ENCODE data around the gene TMEM266. TPM values are rescaled to one million over a fixed set of nuclear protein-coding genes. Genes with fewer than 3 reads are reported as not detected.

TMEM266 gene
- polyA plus RNA-seq, 1 experiment, result not detected

DNA sequence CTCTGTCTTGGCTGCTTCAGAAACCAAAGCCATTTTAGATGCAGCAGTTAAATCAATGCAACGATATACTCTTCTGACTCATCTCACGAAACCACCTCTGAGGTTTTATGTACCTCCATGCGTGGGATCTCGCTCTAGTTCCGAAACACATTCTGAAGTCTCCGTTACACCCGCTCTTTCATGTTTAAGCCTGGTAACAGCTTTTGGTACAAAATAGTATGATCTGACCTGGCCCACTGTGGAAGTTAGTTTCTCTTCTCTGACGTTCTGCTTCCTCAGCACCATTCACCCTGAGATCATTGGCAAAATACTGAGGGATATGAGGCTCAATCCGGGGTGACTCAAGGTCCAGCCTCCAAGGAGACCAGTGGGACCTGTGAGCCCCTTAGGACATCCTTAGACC lies 121.9 kb downstream of the TMEM266 start:
- H3K27ac ChIP-seq (ENCODE audit: low read depth, low read length), result no peak overlapping the region
- no peak for DNase-seq (ENCODE audit: low read depth, low spot score)

DNA sequence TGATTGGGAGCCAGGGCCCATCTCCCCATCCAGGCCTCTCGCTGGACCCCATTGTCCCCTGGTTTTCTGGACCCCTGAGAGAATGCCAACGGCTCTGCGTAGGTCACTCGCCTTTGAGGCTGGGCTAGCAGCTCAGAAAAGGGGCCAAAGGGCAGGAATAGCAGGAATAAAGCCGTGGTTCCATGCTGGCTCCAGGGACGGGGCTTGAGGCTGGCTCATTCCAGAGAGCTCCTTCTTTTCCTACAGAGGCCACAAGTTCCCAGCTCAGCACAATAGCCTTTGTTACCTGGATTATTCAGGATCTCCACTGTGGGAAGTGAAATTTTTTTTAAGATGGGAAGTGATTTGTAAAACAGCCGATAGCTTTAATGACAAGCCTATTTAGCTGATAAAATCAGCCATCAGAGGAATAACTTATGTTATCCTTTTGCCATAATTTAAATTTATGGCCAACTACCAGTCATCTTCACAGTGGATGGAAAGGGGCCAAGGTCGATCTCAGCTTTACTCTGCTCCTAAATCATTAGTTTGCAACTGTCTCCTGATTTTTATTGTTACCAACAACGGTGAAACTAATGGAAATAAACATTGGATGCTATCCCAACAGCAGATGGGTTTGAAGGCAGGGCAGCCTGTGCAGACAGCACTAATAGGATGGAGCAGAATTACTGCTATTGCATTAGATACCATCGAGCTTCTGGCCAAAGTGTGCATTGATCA lies 124.3 kb downstream of the TMEM266 start:
- ChIA-PET CTCF (interaction anchor here (1.1 to 1.7 kb wide), 2 partner anchors 150 to 682 kb away, joined by 4 to 5 read pairs; no protein-coding TSS in a partner anchor), POLR2A (no interaction called here)
- no peak for DNase-seq (ENCODE audit: low read depth, low spot score)

More for the DNA sequence above, 121.9 kb downstream of the TMEM266 start:
- H3K4me3 ChIP-seq (ENCODE audit: low read depth, low read length), result no peak overlapping the region
- H3K9me3 ChIP-seq (ENCODE audit: control insufficient read depth, insufficient read depth, low read length), result no peaks in the 10 kb centered on the region; the same call in 1 of the 2 replicates
- TF ChIP-seq, protein P1, sequence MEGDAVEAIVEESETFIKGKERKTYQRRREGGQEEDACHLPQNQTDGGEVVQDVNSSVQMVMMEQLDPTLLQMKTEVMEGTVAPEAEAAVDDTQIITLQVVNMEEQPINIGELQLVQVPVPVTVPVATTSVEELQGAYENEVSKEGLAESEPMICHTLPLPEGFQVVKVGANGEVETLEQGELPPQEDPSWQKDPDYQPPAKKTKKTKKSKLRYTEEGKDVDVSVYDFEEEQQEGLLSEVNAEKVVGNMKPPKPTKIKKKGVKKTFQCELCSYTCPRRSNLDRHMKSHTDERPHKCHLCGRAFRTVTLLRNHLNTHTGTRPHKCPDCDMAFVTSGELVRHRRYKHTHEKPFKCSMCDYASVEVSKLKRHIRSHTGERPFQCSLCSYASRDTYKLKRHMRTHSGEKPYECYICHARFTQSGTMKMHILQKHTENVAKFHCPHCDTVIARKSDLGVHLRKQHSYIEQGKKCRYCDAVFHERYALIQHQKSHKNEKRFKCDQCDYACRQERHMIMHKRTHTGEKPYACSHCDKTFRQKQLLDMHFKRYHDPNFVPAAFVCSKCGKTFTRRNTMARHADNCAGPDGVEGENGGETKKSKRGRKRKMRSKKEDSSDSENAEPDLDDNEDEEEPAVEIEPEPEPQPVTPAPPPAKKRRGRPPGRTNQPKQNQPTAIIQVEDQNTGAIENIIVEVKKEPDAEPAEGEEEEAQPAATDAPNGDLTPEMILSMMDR (IDR thresholded peaks at IDR 0.05; ENCODE audit: low read depth, low read length), result no peak
- CTCF ChIA-PET, result interaction anchor here (0.6 kb wide), 1 partner anchor 8 kb away, joined by 10 read pairs; no protein-coding TSS in a partner anchor
- H3K27me3 ChIP-seq (ENCODE audit: control insufficient read depth, insufficient read depth, low read length), result peaks cover 6% of the 10 kb centered on the region
- POLR2A ChIA-PET, result no interaction called here

GRCh38 chr15:76184650-76185035 lies 124.9 kb downstream of the TMEM266 start:
- no peak for DNase-seq (ENCODE audit: low read depth, low spot score)
- H3K9me3 ChIP-seq (ENCODE audit: control insufficient read depth, insufficient read depth, low read length), result no peaks in the 10 kb centered on the region
- ChIA-PET POLR2A (interaction anchor here (1.2 kb wide), 1 partner anchor 12 kb away, joined by 9 read pairs; no protein-coding TSS in a partner anchor), CTCF (interaction anchor here (1.1 to 1.7 kb wide), 2 partner anchors 149 to 681 kb away, joined by 4 to 5 read pairs; no protein-coding TSS in a partner anchor)
- H3K27me3 ChIP-seq (ENCODE audit: control insufficient read depth, insufficient read depth, low read length), result peaks cover 2% of the 10 kb centered on the region
- H3K27ac ChIP-seq (ENCODE audit: low read depth, low read length), result no peak overlapping the region
- TF ChIP-seq, protein P1 (IDR thresholded peaks at IDR 0.05; ENCODE audit: low read depth, low read length), result no peak
- no peak overlapping the region for H3K4me3 ChIP-seq (ENCODE audit: low read depth, low read length)

More for the DNA sequence above, 124.3 kb downstream of the TMEM266 start:
- H3K4me3 ChIP-seq (ENCODE audit: low read depth, low read length), result no peak overlapping the region
- no peaks in the 10 kb centered on the region for H3K27me3 ChIP-seq (ENCODE audit: control insufficient read depth, insufficient read depth, low read length)
- no peaks in the 10 kb centered on the region for H3K9me3 ChIP-seq (ENCODE audit: control insufficient read depth, insufficient read depth, low read length)
- peak overlapping the region; percentile 21 for H3K27ac ChIP-seq (ENCODE audit: low read depth, low read length)
- TF ChIP-seq, protein P1 (IDR thresholded peaks at IDR 0.05; ENCODE audit: low read depth, low read length), result no peak

GRCh38 chr15:76185716-76186115 lies 125.9 kb downstream of the TMEM266 start:
- no peaks in the 10 kb centered on the region for H3K9me3 ChIP-seq (ENCODE audit: control insufficient read depth, insufficient read depth, low read length)
- H3K27me3 ChIP-seq (ENCODE audit: control insufficient read depth, insufficient read depth, low read length), result peaks cover 6% of the 10 kb centered on the region
- H3K4me3 ChIP-seq (ENCODE audit: low read depth, low read length), result no peak overlapping the region
- ChIA-PET POLR2A (interaction anchor here (1.2 kb wide), 1 partner anchor 11 kb away, joined by 9 read pairs; no protein-coding TSS in a partner anchor), CTCF (interaction anchor here (0.6 to 1.4 kb wide), 7 partner anchors 8 to 309 kb away, joined by 3 to 5 read pairs (median 3); no protein-coding TSS in a partner anchor)
- TF ChIP-seq, protein P1 (IDR thresholded peaks at IDR 0.05; ENCODE audit: low read depth, low read length), result peak; percentile 64
- no peak overlapping the region for H3K27ac ChIP-seq (ENCODE audit: low read depth, low read length)
- DNase-seq (ENCODE audit: low read depth, low spot score), result peak; percentile 26

DNA sequence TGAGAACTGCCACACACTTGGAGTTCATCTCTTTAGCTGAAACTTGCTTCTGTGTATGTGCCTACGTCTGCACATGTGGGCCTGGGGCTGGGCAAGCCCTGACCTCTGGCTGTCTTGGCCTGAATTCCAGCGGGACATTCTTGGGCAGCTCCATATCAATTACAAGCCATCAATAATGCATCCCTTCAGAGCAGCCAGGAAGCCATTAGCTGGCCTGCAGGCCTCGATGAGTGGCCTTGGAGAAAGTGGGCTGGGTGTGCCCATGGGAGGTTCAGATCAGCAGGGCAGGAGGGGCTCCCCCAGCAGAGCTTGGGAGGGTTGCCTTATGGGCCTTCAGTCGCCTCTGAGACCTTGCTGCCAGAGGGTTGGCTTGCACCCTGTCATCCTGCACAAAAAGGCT lies 127.4 kb downstream of the TMEM266 start:
- ChIA-PET POLR2A (no interaction called here), CTCF (interaction anchor here (1.1 kb wide), 1 partner anchor 37 kb away, joined by 3 read pairs; no protein-coding TSS in a partner anchor)
- Histone ChIP-seq H3K27me3 (ENCODE audit: control insufficient read depth, insufficient read depth, low read length) (peaks cover 6% of the 10 kb centered on the region), H3K4me3 (ENCODE audit: low read depth, low read length) (no peak overlapping the region), H3K9me3 (ENCODE audit: control insufficient read depth, insufficient read depth, low read length) (no peaks in the 10 kb centered on the region; the same call in 1 of the 2 replicates), H3K27ac (ENCODE audit: low read depth, low read length) (no peak overlapping the region)
- DNase-seq (ENCODE audit: low read depth, low spot score), result no peak
- TF ChIP-seq, protein P1 (IDR thresholded peaks at IDR 0.05; ENCODE audit: low read depth, low read length), result no peak
